ENCODE results near the gene MARS1. TPM values are rescaled to one million over a fixed set of nuclear protein-coding genes. Genes with fewer than 3 reads are reported as not detected.
"Not testable (repeated sequence)": the region's sequence is repeated elsewhere in the genome, so short reads cannot be mapped to it uniquely, and the experiment has no call there.

MARS1 gene
- total RNA-seq, 4 donors from 2014 or later, result 55.2 to 173 (median 97.8) TPM

GRCh38 chr12:57498571-57498970, 10.7 kb downstream of the MARS1 start:
- DNase-seq, result no peak
- 95% methylated on average over 4 of the region's 4 CpGs for WGBS, 2 donors
- no peaks in the 10 kb centered on the region for H3K4me1 ChIP-seq
- no peak for TF ChIP-seq POLR2A (IDR thresholded peaks at IDR 0.05)
- TF ChIP-seq, protein P1, sequence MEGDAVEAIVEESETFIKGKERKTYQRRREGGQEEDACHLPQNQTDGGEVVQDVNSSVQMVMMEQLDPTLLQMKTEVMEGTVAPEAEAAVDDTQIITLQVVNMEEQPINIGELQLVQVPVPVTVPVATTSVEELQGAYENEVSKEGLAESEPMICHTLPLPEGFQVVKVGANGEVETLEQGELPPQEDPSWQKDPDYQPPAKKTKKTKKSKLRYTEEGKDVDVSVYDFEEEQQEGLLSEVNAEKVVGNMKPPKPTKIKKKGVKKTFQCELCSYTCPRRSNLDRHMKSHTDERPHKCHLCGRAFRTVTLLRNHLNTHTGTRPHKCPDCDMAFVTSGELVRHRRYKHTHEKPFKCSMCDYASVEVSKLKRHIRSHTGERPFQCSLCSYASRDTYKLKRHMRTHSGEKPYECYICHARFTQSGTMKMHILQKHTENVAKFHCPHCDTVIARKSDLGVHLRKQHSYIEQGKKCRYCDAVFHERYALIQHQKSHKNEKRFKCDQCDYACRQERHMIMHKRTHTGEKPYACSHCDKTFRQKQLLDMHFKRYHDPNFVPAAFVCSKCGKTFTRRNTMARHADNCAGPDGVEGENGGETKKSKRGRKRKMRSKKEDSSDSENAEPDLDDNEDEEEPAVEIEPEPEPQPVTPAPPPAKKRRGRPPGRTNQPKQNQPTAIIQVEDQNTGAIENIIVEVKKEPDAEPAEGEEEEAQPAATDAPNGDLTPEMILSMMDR (IDR thresholded peaks at IDR 0.05), result no peak
- H3K4me3 ChIP-seq (replicated peaks in 1 of 3), result no peak overlapping the region
- intact Hi-C loops (cut with DNase I), result no loop called here
- no peak overlapping the region for H3K27ac ChIP-seq
- H3K36me3 ChIP-seq, result peaks cover 23 to 48% of the 10 kb centered on the region in 2 donors
- H3K27me3 ChIP-seq, result no peaks in the 10 kb centered on the region
- no peaks in the 10 kb centered on the region for H3K9me3 ChIP-seq

DNA sequence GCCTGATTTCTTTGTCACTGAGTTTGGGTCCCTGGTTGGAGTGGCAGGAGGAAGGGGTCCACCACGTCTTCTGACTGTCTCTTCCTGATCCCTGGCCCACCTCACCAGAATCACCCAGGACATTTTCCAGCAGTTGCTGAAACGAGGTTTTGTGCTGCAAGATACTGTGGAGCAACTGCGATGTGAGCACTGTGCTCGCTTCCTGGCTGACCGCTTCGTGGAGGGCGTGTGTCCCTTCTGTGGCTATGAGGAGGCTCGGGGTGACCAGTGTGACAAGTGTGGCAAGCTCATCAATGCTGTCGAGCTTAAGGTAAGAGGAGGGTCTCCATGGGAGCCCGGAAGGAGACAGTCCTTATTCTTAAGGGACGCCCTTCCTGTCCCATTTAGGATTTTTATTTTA, 12.3 kb downstream of the MARS1 start:
- 95 to 97% methylated on average over 11 of the region's 11 CpGs for WGBS, 2 donors
- DNase-seq, result no peak
- TF ChIP-seq POLR2A (IDR thresholded peaks at IDR 0.05), result no peak
- TF ChIP-seq, protein P1 (IDR thresholded peaks at IDR 0.05), result no peak

DNA sequence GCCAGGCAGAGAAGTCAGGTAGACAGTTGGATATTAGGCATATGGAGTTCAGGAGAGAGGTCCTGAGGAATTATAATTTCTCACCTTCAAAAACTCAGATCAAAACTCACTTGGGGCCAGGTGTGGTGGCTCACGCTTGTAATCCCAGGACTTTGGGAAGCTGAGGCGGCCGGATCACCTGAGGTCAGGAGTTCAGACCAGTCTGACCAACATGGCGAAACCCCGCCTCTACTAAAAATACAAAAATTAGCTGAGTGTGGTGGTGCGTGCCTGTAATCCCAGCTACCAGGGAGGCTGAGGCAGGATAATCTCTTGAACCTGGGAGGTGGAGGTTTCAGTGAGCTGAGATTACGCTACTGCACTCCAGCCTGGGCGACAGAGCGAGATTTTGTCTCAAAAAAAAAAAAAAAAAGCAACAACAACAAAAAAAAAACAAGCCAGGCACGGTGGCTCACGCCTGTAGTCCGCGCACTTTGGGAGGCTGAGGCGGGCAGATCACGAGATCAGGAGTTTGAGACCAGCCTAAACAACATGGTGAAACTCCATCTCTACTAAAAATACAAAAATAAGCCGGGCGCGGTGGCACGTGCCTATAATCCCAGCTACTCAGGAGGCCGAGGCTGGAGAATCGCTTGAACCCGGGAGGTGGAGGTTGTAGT, 14.6 kb downstream of the MARS1 start:
- H3K4me3 ChIP-seq (replicated peaks in 1 of 3); H3K27me3 ChIP-seq; intact Hi-C loops (cut with DNase I); H3K4me1 ChIP-seq; DNase-seq; H3K9me3 ChIP-seq; H3K27ac ChIP-seq: not testable (repeated sequence)
- WGBS, 2 donors, result 94 to 98% methylated on average over 22 of the region's 22 CpGs
- peaks cover 43 to 70% of the 10 kb centered on the region in 2 donors for H3K36me3 ChIP-seq

More for the DNA sequence above, 12.3 kb downstream of the MARS1 start:
- no peak overlapping the region for H3K4me3 ChIP-seq (replicated peaks in 1 of 3)
- peaks cover 34 to 60% of the 10 kb centered on the region in 2 donors for H3K36me3 ChIP-seq
- no peaks in the 10 kb centered on the region for H3K4me1 ChIP-seq
- intact Hi-C loops (cut with DNase I), result no loop called here
- no peaks in the 10 kb centered on the region for H3K9me3 ChIP-seq
- H3K27ac ChIP-seq, result no peak overlapping the region
- H3K27me3 ChIP-seq, result no peaks in the 10 kb centered on the region

- Histone ChIP-seq H3K36me3 (peaks cover 20 to 48% of the 10 kb centered on the region in 2 donors), H3K27ac (peak overlapping the region; percentile 49 to 63 (median 57))
- H3K27me3 ChIP-seq; H3K4me1 ChIP-seq; intact Hi-C loops (cut with DNase I); H3K4me3 ChIP-seq (replicated peaks in 1 of 3); H3K9me3 ChIP-seq: not testable (repeated sequence)
- WGBS, 2 donors, result 25 to 64% methylated on average over 4 of the region's 4 CpGs
- peak; percentile 45 to 60 for DNase-seq
Observed at GRCh38 chr12:57506541-57506940, 18.7 kb downstream of the MARS1 start.

DNA sequence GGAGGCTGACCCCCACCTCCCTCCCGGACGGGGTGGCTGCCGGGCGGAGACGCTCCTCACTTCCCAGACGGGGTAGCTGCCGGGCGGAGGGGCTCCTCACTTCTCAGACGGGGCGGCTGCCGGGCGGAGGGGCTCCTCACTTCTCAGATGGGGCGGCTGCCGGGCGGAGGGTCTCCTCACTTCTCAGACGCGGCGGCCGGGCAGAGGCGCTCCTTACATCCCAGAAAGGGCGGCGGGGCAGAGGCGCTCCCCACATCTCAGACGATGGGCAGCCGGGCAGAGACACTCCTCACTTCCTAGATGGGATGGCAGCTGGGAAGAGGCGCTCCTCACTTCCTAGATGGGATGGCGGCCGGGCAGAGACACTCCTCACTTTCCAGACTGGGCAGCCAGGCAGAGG, 19.9 kb downstream of the MARS1 start:
- H3K9me3 ChIP-seq; DNase-seq; H3K27me3 ChIP-seq; H3K4me3 ChIP-seq (replicated peaks in 1 of 3); H3K4me1 ChIP-seq; intact Hi-C loops (cut with DNase I); H3K27ac ChIP-seq: not testable (repeated sequence)
- peaks cover 33 to 45% of the 10 kb centered on the region in 2 donors for H3K36me3 ChIP-seq
- WGBS, 2 donors, result 97 to 98% methylated on average over 7 to 20 of the region's 28 CpGs

GRCh38 chr12:57511161-57511560, 23.3 kb downstream of the MARS1 start:
- WGBS, 2 donors, result 98 to 100% methylated on average over 3 to 4 of the region's 4 CpGs
- H3K27ac ChIP-seq, result no peak overlapping the region
- no peaks in the 10 kb centered on the region for H3K9me3 ChIP-seq
- intact Hi-C loops (cut with DNase I), result no loop called here
- H3K36me3 ChIP-seq, result peaks cover 39 to 44% of the 10 kb centered on the region in 2 donors
- peaks cover 3% of the 10 kb centered on the region in 2 donors for H3K4me1 ChIP-seq
- DNase-seq, result no peak
- no peak overlapping the region for H3K4me3 ChIP-seq (replicated peaks in 1 of 3)
- H3K27me3 ChIP-seq, result no peaks in the 10 kb centered on the region
- TF ChIP-seq, protein P1 (IDR thresholded peaks at IDR 0.05), result no peak
- no peak for TF ChIP-seq POLR2A (IDR thresholded peaks at IDR 0.05)
